Nephron progenitor cell (in vitro differentiated cells): ENCODE results near the gene TMEM212.
A peak's percentile ranks its signal among the peaks of the same experiment; 100 is the strongest.

Experiments used
- DNase-seq: peaks from one replicate; pipeline ENCODE4 v3.0.0; 2021
- H3K27ac Mint-ChIP-seq: 2 replicates; pipeline ENCODE4 v1.8.0; 2021; ENCODE audit warnings: mild to moderate bottlenecking, moderate library complexity, mixed read lengths
- H3K27me3 Mint-ChIP-seq: 2 replicates; pipeline ENCODE4 v1.8.0; 2021; ENCODE audit warnings: mild to moderate bottlenecking, low read depth, mixed read lengths; ENCODE audit not compliant: poor library complexity
- H3K36me3 Mint-ChIP-seq: 2 replicates; pipeline ENCODE4 v1.8.0; 2021; ENCODE audit warnings: low read depth, mixed read lengths
- H3K4me1 Mint-ChIP-seq: 2 replicates; pipeline ENCODE4 v1.8.0; 2021; ENCODE audit warnings: mixed read lengths
- H3K4me3 Mint-ChIP-seq: 2 replicates; pipeline ENCODE4 v1.8.0; 2021; ENCODE audit warnings: mild to moderate bottlenecking, moderate library complexity, mixed read lengths
- H3K9me3 Mint-ChIP-seq: 2 replicates; pipeline ENCODE4 v1.8.0; 2021; ENCODE audit warnings: mild to moderate bottlenecking, moderate library complexity, mixed read lengths
- TF ChIP-seq, protein P1 (sequence below): fragments of 200-600 bp; sonication (generic); IDR thresholded peaks from 2 replicates; pipeline ENCODE4 v1.5.0; 2021; ENCODE audit warnings: antibody characterized with exemption

TMEM212 gene

DNA sequence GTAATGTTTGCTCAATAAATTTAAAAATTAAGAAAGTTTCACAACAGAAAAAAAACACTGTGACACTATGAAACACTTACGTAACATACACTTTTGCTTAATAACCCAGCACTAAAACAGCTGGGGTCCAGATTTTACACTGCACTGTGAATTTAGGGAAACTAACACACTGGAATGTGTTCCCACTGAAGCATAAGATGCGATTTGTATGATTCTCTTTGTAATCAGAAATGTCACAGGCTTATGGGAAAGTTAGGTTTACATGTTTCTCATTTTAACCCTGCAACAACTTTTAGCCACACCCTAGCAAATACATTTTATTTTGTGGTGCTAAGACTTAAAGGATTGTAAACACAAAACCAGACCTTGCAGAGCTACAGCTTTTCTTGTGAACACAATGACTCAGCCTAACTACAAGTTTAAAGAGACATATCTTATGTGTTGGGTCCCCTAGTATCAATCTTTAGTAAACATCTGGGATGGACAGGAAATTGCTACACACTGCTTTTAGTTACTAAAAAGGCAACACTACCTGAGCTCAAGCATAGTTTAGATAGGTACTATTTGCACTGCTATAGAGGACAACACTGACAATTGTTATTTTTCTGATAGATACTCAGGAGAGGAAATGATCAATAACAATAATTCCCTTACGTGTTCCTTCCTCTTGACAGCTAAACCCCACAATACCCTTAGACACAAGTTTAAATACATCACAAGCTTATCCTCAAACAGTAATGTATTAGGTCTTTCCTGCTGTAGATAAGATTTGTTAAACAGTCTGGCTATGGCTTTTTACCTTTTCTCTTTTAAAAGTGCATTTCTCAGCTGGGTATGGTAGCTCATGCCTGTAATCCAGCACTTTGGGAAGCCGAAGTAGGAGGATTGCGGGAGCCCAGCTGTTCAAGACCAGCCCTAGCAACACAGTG lies 36.7 kb upstream of the TMEM212 start:
- Mint-ChIP-seq H3K36me3 (peaks cover 3% of the 10 kb centered on the region), H3K27ac (no peak overlapping the region)

DNA sequence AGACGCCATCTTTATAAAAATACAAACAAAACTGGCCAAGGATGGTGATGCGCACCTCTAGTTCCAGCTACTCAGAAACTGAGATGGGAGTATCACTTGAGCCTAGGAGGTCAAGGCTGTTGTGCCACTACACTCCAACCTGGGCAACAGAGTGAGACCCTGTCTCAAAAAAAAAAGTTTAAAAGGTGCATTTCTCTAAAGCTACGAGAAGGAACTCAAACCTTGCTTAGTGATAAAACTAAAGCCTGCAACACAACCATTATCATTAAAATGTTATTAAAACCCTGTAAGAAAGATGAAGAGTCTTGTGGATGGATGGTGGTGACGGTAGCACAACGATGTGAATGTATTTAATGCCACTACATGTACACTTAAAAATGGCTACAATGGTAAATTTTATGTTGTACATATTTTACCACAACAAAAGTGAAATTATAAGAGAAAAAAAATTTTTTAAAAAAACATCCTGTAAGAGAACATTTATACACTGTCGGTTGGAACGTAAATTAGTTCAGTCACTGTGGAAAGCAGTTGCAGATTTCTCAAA lies 35.9 kb upstream of the TMEM212 start:
- no peak overlapping the region for H3K27ac Mint-ChIP-seq
- TF ChIP-seq, protein P1, sequence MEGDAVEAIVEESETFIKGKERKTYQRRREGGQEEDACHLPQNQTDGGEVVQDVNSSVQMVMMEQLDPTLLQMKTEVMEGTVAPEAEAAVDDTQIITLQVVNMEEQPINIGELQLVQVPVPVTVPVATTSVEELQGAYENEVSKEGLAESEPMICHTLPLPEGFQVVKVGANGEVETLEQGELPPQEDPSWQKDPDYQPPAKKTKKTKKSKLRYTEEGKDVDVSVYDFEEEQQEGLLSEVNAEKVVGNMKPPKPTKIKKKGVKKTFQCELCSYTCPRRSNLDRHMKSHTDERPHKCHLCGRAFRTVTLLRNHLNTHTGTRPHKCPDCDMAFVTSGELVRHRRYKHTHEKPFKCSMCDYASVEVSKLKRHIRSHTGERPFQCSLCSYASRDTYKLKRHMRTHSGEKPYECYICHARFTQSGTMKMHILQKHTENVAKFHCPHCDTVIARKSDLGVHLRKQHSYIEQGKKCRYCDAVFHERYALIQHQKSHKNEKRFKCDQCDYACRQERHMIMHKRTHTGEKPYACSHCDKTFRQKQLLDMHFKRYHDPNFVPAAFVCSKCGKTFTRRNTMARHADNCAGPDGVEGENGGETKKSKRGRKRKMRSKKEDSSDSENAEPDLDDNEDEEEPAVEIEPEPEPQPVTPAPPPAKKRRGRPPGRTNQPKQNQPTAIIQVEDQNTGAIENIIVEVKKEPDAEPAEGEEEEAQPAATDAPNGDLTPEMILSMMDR = no peak
- H3K36me3 Mint-ChIP-seq = peaks cover 3% of the 10 kb centered on the region

More for the DNA sequence above, 36.7 kb upstream of the TMEM212 start:
- H3K4me3 Mint-ChIP-seq = no peak overlapping the region
- TF ChIP-seq, protein P1 = no peak
- no peaks in the 10 kb centered on the region for H3K9me3 Mint-ChIP-seq
- H3K4me1 Mint-ChIP-seq = peaks cover 9% of the 10 kb centered on the region
- no peak for DNase-seq
- peaks cover 31% of the 10 kb centered on the region for H3K27me3 Mint-ChIP-seq

DNA sequence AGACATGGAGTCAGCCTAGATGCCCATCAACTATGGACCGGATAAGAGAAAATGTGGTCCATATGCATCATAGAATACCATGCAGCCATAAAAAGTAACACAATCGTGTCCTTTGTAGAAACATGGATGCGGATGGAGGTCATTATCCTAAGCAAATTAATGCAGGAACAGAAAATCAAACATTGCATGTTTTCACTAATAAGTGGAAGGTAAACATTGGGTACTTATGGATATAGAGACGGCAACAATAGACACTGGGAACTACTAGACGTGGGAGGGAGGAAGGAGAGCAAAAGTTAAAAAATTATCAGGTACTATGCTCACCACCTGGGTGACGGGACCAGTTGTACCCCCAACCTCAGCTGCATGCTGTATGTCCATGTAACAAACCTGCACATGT lies 35.3 kb upstream of the TMEM212 start:
- TF ChIP-seq, protein P1 = no peak
- Mint-ChIP-seq H3K27ac (no peak overlapping the region), H3K4me3 (peak overlapping the region; percentile 21)

More for the DNA sequence above, 35.9 kb upstream of the TMEM212 start:
- DNase-seq = no peak
- H3K4me3 Mint-ChIP-seq = no peak overlapping the region
- H3K4me1 Mint-ChIP-seq = peaks cover 11% of the 10 kb centered on the region
- H3K9me3 Mint-ChIP-seq = no peaks in the 10 kb centered on the region
- peaks cover 37% of the 10 kb centered on the region for H3K27me3 Mint-ChIP-seq

GRCh38 chr3:171809611-171809860 lies 33.6 kb upstream of the TMEM212 start:
- Mint-ChIP-seq H3K27ac (no peak overlapping the region), H3K27me3 (peaks cover 46% of the 10 kb centered on the region), H3K9me3 (no peaks in the 10 kb centered on the region)

More for the DNA sequence above, 35.3 kb upstream of the TMEM212 start:
- Mint-ChIP-seq H3K36me3 (peaks cover 3% of the 10 kb centered on the region), H3K4me1 (peaks cover 11% of the 10 kb centered on the region), H3K9me3 (no peaks in the 10 kb centered on the region), H3K27me3 (peaks cover 35% of the 10 kb centered on the region)
- no peak for DNase-seq

GRCh38 chr3:171809861-171810628 lies 33.1 kb upstream of the TMEM212 start, which contains the start of gene PLD1:
PLD1 (minus strand) TSS chr3:171810483; CDS start chr3:171738051, 72,432 bp downstream.
- H3K4me1 Mint-ChIP-seq = peaks cover 11% of the 10 kb centered on the region
- no peak within 1 kb of the TSS for H3K27ac Mint-ChIP-seq

More at GRCh38 chr3:171809611-171809860, 33.6 kb upstream of the TMEM212 start:
- Mint-ChIP-seq H3K4me3 (peak overlapping the region; percentile 88), H3K36me3 (peaks cover 3% of the 10 kb centered on the region), H3K4me1 (peaks cover 11% of the 10 kb centered on the region)
- no peak for DNase-seq
- TF ChIP-seq, protein P1 = no peak

More at GRCh38 chr3:171809861-171810628, 33.1 kb upstream of the TMEM212 start, which contains the start of gene PLD1:
- Mint-ChIP-seq H3K27me3 (peaks cover 48% of the 10 kb centered on the region), H3K36me3 (peaks cover 3% of the 10 kb centered on the region), H3K4me3 (peak within 1 kb of the TSS; percentile 88), H3K9me3 (no peaks in the 10 kb centered on the region)
- DNase-seq = peak; percentile 78
- TF ChIP-seq, protein P1 = no peak
